GM12875 (cell line): ENCODE results near the gene SCRN1.

Experiments
- H3K4me3 ChIP-seq: one replicate; pipeline ENCODE4 v1.5.1; 2011; ENCODE audit warnings: low read depth, low read length, control low read depth
- TF ChIP-seq, protein P1 (sequence below): IDR thresholded peaks from 2 replicates; pipeline ENCODE4 v1.5.1; 2011; ENCODE audit warnings: low read depth, mild to moderate bottlenecking, control low read depth, inconsistent platforms, low read length, moderate library complexity, borderline replicate concordance; ENCODE audit not compliant: insufficient read depth

The SCRN1 gene

GRCh38 chr7:30005464-30005863 lies 15.9 kb upstream of the SCRN1 start:
- H3K4me3 ChIP-seq: no peak overlapping the region
- TF ChIP-seq, protein P1, sequence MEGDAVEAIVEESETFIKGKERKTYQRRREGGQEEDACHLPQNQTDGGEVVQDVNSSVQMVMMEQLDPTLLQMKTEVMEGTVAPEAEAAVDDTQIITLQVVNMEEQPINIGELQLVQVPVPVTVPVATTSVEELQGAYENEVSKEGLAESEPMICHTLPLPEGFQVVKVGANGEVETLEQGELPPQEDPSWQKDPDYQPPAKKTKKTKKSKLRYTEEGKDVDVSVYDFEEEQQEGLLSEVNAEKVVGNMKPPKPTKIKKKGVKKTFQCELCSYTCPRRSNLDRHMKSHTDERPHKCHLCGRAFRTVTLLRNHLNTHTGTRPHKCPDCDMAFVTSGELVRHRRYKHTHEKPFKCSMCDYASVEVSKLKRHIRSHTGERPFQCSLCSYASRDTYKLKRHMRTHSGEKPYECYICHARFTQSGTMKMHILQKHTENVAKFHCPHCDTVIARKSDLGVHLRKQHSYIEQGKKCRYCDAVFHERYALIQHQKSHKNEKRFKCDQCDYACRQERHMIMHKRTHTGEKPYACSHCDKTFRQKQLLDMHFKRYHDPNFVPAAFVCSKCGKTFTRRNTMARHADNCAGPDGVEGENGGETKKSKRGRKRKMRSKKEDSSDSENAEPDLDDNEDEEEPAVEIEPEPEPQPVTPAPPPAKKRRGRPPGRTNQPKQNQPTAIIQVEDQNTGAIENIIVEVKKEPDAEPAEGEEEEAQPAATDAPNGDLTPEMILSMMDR: no peak

- H3K4me3 ChIP-seq: no peak overlapping the region
- TF ChIP-seq, protein P1: no peak
Measured at GRCh38 chr7:30003098-30003497, 13.5 kb upstream of the SCRN1 start.

DNA sequence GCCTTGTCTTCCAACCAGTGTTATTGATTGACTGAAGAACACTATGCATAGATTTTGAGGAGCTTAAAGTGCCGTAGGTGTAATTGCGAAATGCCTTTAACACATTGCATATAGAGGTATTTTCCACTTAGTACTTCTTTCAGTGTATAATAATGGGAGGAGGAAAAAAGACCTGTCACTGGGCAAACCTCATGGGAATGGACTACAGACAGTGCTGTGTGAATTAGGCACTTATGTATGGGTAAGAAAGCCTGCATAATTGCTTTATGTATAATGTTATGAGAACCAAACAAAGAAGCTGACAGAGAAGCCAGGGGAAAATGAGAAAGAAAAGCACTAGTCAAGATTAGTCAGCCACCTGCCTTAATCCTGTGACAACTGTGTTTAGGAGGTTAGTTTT lies 12.4 kb upstream of the SCRN1 start:
- TF ChIP-seq, protein P1: no peak

GRCh38 chr7:29998489-29998888 lies 8.9 kb upstream of the SCRN1 start:
- TF ChIP-seq, protein P1: no peak

More for the DNA sequence above, 12.4 kb upstream of the SCRN1 start:
- no peak overlapping the region for H3K4me3 ChIP-seq

GRCh38 chr7:29996321-29996720 lies 6.7 kb upstream of the SCRN1 start:
- no peak overlapping the region for H3K4me3 ChIP-seq
- TF ChIP-seq, protein P1: no peak

More at GRCh38 chr7:29998489-29998888, 8.9 kb upstream of the SCRN1 start:
- H3K4me3 ChIP-seq: no peak overlapping the region

DNA sequence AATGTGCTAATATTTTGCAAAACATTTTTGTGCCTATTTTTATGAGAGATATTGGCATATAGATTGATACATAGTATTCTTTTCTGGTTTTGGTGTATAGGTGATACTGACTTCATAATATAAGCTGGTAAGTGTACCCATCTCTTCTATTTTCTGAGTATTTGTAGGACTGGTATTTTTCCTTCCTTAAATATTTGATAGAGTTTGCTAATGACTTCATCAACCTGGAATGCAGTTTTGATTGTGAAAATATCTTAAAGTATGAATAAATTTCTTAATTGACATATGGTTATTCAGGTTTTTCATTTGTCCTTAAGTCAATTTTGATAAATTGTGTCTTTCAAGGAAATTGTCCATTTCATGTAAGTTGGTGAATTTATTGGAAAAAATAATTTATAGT lies 6.1 kb upstream of the SCRN1 start:
- no peak overlapping the region for H3K4me3 ChIP-seq
- TF ChIP-seq, protein P1: no peak

DNA sequence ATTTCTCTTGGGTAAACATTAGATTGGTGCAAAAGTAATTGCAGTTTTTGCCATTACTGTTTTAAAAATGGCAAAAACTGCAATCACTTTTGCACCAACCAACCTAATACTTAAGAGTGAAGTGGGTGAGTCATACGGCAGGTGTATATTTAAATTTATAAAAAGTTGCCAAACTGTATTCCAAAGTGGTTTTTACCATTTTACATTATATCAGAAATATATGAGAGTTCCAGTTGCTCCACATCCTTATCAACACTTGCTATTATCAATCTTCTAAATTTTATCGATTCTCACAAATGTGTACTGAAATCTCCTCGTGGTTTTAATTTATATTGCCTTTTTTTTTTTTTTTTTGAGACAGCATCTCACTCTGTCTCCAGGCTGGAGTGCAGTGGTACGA lies 3.5 kb upstream of the SCRN1 start:
- TF ChIP-seq, protein P1: no peak
- H3K4me3 ChIP-seq: no peak overlapping the region
